ENCODE results near the gene NANS.

GRCh38 chr9:98121058-98121457 is 64.5 kb downstream of the NANS start:
- TF ChIP-seq CTCF (conservative IDR thresholded peaks at IDR 0.05; ENCODE audit: low read length), result no peak; the same call in 1 of the 2 replicates
- TF ChIP-seq EZH2phosphoT487 (IDR thresholded peaks at IDR 0.05; ENCODE audit: borderline replicate concordance, low read depth, low read length), result no peak
